Epithelial cell of proximal tubule (primary cell): Measurements from ENCODE around the gene MESP2. TPM values are rescaled to one million over a fixed set of nuclear protein-coding genes. Genes with fewer than 3 reads are reported as not detected.

Experiments
- DNase-seq: peaks from one replicate; pipeline ENCODE4 v3.0.0-alpha.2; 2011; ENCODE audit warnings: low read depth
- H3K4me3 ChIP-seq: 2 replicates; pipeline ENCODE4 v1.5.1; 2011; ENCODE audit warnings: low read depth, mild to moderate bottlenecking, low read length
- total RNA-seq: library from RNA; depleted of rRNA; stranded (reverse); fragments of >200 nt; gene quantifications from 2 replicates; pipeline ENCODE4 v1.2.3, GENCODE V29; 2015
- TF ChIP-seq, protein P1 (sequence below): conservative IDR thresholded peaks from 2 replicates; pipeline ENCODE4 v1.5.1; 2012; ENCODE audit warnings: low read depth, mild to moderate bottlenecking, low read length

The MESP2 gene
- total RNA-seq, 1 donor from 2014 or later = 1.1 TPM

DNA sequence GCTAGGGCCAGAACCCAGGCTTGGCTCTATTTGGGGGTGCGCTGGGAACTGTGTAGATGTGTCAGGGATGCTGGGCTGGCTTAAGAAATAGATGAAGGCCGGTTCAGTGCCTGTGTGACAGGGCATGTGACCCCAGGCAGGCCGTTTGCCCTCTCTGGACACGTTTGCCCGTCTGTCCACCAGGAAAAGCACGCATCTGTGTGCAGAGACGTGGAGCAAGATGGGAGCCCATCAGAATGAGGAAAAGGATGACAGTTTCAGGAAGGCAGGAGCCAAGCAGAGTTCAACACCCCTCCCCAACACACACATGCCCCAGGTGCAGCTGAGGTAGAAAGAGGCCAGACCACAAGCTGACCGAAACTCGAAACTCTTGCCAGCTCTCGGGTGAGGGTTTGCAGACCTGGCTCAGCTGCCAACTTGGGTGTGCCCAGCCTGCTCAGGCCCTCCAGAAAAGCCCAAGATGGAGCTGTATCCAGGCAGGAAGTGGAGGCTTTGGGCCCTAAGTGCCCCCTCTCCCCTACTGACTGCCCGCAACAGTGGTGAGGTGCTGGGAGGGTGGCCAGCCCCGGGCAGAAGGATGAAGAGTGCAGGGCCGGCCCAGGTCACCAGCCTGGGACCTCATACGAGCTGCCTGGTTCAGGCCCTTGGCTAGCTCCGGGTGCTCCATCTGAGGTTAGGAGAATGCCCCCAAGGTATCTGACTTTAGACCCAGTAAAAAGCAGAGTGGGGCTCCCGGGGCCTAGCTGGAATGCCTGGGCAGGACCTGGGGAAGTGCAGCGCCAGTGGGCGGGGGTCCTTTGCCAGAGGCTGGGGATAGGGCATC lies 14.9 kb upstream of the MESP2 start:
- TF ChIP-seq, protein P1, sequence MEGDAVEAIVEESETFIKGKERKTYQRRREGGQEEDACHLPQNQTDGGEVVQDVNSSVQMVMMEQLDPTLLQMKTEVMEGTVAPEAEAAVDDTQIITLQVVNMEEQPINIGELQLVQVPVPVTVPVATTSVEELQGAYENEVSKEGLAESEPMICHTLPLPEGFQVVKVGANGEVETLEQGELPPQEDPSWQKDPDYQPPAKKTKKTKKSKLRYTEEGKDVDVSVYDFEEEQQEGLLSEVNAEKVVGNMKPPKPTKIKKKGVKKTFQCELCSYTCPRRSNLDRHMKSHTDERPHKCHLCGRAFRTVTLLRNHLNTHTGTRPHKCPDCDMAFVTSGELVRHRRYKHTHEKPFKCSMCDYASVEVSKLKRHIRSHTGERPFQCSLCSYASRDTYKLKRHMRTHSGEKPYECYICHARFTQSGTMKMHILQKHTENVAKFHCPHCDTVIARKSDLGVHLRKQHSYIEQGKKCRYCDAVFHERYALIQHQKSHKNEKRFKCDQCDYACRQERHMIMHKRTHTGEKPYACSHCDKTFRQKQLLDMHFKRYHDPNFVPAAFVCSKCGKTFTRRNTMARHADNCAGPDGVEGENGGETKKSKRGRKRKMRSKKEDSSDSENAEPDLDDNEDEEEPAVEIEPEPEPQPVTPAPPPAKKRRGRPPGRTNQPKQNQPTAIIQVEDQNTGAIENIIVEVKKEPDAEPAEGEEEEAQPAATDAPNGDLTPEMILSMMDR = no peak
- H3K4me3 ChIP-seq = no peak overlapping the region
- DNase-seq = no peak

DNA sequence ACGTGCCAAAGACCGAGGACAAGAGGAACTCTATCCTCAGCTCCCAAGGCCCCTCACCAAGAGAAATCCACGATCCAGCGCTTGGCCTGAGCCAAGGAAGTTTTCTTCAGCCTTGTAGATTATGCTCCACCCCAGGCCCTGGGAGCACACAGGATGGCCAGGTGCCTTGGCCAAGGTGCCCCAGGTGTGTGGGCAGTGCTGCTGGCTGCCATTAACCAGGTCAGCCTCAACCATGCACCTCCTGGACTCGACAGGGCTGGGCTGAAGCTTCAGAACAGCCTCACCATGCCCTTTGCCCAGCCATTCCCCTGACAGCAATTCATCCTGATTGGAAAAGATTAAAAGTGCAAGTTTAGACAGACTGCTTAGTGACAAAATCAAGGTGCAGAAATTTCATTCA lies 14.2 kb upstream of the MESP2 start:
- no peak overlapping the region for H3K4me3 ChIP-seq
- DNase-seq = no peak
- TF ChIP-seq, protein P1 = no peak

DNA sequence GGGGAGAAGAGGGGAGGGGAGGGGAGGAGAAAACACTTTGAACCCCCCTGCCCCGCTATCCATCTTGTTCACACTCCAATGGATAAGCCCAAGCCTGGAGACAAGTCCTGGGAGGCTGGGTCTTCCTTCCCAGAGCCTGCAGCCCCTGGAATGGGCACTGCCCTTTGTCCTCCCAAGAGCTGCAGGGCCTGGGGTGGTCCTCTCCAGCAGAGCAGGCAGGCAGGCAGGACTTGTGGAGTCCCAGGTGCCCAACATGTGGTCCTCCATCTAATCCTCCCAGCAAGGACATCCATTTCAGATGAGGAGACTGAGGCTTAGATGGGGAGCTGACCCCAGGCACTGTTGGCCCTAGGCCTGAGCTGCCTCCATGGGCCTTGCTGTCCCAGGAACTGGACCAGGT lies 10.4 kb upstream of the MESP2 start:
- DNase-seq = no peak
- H3K4me3 ChIP-seq = no peak overlapping the region
- TF ChIP-seq, protein P1 = no peak

DNA sequence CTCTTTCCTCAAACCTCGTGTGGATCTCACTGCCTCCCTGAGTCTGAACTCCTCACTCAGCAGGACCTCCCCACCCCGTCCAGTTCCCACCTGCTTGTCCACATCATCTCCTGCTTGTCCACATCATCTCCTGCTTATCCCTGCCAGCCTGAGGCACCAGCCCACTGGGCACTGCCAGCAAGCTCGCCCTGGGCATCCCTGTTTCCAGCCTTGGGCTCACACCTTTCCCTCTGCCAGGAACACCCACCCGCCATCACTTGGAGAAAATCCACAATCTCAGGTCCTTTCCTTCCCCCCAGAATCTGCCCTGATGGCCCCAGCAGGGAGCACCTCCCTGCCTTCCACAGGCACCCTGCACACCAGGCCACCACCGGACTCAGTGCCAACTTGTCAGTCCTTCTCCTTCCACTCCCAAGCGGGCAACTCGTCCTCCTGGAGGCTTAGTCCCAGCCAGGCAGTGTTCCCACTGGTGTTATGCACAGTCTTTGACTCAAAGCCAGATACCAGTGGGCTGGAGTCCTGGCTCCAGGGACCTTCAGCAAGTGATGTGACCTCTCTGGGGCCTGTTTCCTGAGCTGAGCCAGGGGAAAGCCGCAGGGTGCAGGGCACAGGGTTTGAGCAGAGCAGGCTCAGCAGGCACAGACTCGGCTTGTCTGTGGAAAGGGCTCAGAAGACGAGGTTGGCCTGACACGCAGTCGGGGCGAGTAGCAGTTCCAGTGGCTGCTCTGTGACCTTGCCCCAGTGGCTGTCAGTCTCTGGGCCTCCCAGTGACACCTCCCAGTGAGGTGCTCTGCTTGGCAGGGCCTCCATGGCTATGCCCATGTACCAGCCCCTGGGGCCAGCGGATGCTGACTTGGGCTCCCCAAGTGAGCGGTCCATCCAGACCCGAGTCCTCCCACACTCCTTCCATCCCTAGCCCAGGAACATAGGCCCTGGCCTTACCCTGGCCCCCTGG lies 9.5 kb upstream of the MESP2 start:
- no peak overlapping the region for H3K4me3 ChIP-seq
- DNase-seq = no peak
- TF ChIP-seq, protein P1 = no peak

DNA sequence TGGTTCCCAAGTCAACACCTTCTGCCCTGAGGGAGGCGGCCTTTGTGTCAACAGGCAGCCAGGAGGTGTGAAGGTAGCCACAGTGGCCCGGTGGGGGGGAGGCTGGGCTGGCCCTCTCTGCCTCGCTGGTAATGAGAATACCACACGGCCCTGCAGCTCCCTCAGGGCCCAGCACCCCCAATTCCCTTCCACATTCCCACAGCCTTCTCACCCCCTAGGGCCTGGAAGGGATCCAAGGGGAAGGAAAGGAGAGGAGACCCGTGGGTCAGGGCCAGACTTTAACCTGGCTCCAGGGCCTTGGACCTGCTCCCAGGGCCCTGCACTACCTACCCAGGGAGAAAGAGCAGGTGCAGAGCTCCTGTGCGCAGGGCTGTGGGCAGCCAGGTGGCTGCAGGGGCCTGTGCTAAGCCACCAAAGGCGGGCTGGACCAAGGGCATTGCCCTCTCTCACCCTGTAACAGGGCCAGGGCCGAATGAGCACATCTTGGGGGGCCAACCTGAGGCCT lies 8.7 kb upstream of the MESP2 start:
- DNase-seq = no peak
- TF ChIP-seq, protein P1 = no peak
- H3K4me3 ChIP-seq = no peak overlapping the region

DNA sequence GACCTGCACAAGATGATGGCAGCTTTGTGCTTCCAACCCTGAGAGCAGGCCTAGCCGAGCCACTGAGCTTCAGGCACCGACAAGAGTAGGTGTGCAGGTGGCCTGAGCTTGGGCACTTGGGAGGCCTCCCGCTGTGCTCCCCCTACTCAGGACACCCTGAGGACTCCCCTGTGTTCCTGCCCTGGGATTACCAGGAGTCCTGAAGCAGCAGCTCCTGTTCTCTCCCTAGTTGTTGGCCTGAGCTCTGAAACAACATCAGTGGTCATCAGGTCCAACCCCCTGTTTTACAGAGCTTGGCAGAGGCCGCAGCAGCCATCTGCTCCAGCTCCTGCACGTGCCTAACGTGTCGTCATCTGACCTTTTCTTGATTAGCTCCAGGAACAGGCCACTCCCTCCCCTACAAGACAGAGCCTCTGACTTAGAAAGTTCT lies 8.0 kb upstream of the MESP2 start:
- no peak for DNase-seq
- H3K4me3 ChIP-seq = no peak overlapping the region
- TF ChIP-seq, protein P1 = no peak
